ENCODE data around the gene PLCD4.

Gene PLCD4

DNA sequence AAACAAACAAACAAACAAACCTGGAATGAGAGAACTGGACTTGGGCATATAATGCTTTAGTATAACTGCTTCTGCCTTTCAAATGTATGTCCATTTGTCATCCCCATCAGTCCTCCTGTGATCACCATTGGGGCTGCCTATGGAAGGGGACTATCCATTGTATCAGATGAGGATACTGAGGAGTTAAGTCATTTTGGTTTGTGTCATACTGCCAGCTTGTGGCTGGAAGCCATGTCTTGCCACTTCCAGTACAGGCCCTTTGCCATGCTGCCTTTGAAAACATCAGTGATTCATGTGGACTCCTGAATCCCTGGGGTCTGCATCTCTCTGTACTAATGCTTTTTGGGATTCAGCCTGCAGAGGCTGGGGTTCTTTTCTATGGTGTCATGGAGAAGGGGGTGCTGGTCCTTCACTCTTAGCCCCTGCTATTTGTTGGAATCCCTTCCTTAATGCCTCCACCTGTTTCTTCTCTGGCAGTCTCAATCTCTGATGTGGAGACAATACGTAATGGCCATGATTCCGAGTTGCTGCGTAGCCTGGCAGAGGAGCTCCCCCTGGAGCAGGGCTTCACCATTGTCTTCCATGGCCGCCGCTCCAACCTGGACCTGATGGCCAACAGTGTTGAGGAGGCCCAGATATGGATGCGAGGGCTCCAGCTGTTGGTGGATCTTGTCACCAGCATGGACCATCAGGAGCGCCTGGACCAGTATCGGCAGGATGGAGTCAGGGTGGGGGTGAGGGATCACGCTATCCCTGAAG lies 10.6 kb downstream of the PLCD4 start:
- peak; percentile 18 for DNase-seq (ENCODE audit: low read depth)
- no peak overlapping the region for H3K4me3 ChIP-seq (ENCODE audit: control insufficient read depth, low read depth, low read length)
- no peak for TF ChIP-seq CTCF (conservative IDR thresholded peaks at IDR 0.05; ENCODE audit: control insufficient read depth, insufficient read depth, low read depth, low read length)

DNA sequence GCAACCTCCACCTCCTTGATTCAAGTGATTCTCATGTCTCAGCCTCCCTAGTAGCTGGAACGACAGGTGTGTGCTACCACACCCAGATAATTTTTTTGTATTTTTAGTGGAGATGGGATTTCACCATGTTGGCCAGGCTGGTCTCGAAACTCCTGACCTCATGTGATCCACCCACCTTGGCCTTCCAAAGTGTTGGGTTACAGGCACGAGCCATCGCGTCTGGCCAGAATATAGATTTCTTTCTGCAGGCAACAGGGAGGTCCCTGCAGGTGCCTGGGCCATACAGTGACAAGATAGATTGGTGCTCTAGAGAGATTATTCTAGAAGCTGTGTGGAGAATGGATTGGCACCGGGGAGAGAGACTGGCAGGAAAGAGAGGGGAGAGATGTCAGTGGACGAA lies 13.3 kb downstream of the PLCD4 start:
- H3K4me3 ChIP-seq (ENCODE audit: control insufficient read depth, low read depth, low read length): no peak overlapping the region
- no peak for TF ChIP-seq CTCF (conservative IDR thresholded peaks at IDR 0.05; ENCODE audit: control insufficient read depth, insufficient read depth, low read depth, low read length)
- no peak for DNase-seq (ENCODE audit: low read depth)

DNA sequence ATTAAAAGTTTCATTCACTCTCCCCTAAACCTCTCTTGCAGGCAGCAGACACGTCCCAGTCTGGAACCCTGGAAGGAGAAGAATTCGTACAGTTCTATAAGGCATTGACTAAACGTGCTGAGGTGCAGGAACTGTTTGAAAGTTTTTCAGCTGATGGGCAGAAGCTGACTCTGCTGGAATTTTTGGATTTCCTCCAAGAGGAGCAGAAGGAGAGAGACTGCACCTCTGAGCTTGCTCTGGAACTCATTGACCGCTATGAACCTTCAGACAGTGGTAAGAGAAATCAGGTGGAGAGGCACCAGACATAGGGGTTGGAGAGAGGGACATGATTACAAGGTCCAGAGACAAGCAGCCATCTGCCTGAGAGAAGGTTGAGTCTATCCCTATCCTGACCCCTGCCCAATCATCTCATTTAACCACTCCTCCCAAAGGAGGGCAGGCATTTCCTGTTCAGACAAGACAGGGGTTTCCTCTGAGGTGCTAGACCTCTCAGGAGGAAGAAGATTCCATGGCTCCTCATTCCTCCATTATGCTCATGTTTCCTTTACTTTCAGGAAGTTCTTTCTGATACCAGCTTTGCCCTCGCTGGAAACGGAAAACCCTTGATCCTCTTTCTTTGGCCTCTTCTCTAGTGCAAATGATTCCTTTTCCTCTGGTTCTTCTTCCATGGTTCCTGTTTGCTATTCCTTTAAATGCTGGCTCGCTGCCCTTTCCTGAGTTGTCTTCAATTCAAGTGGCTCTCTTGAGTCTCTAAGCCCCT lies 15.1 kb downstream of the PLCD4 start:
- H3K4me3 ChIP-seq (ENCODE audit: control insufficient read depth, low read depth, low read length): no peak overlapping the region
- no peak for TF ChIP-seq CTCF (conservative IDR thresholded peaks at IDR 0.05; ENCODE audit: control insufficient read depth, insufficient read depth, low read depth, low read length)
- no peak for DNase-seq (ENCODE audit: low read depth)

DNA sequence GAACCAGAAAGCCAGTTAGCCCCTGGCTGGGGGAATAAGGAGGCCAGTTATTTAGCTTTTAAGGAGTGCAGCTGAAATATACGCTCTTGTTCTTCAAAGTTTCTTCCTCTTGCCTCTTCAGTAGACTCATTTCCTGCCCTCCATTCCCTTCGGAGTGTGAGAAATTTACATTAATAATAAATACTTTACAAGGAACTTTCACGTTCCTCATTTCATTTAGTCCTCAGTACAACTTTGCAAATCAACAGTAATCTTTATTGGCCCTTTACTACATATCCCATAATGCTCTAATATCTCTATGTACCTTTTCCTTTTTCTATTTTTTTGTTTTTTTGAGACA lies 15.6 kb downstream of the PLCD4 start:
- TF ChIP-seq CTCF (conservative IDR thresholded peaks at IDR 0.05; ENCODE audit: control insufficient read depth, insufficient read depth, low read depth, low read length): no peak
- H3K4me3 ChIP-seq (ENCODE audit: control insufficient read depth, low read depth, low read length): no peak overlapping the region
- DNase-seq (ENCODE audit: low read depth): no peak

- no peak overlapping the region for H3K4me3 ChIP-seq (ENCODE audit: control insufficient read depth, low read depth, low read length)
- no peak for TF ChIP-seq CTCF (conservative IDR thresholded peaks at IDR 0.05; ENCODE audit: control insufficient read depth, insufficient read depth, low read depth, low read length)
- no peak for DNase-seq (ENCODE audit: low read depth)
These were observed 18.7 kb downstream of the PLCD4 start for GRCh38 chr2:218626369-218626768.

- DNase-seq (ENCODE audit: low read depth): no peak
- TF ChIP-seq CTCF (conservative IDR thresholded peaks at IDR 0.05; ENCODE audit: control insufficient read depth, insufficient read depth, low read depth, low read length): no peak
- no peak overlapping the region for H3K4me3 ChIP-seq (ENCODE audit: control insufficient read depth, low read depth, low read length)
These were observed 20.2 kb downstream of the PLCD4 start for GRCh38 chr2:218627939-218628338.

Data from fibroblast of mammary gland (primary cell).